ENCODE measurements around the gene LHX2. TPM values are rescaled to one million over a fixed set of nuclear protein-coding genes. Genes with fewer than 3 reads are reported as not detected.

Gene LHX2
- total RNA-seq, 4 donors from 2014 or later = not detected

- no peaks in the 10 kb centered on the region for H3K36me3 ChIP-seq
- H3K4me3 ChIP-seq = peak overlapping the region; percentile 15 to 52 (median 29)
- no peak for TF ChIP-seq POLR2A (IDR thresholded peaks at IDR 0.05)
- no peak for TF ChIP-seq CTCF (IDR thresholded peaks at IDR 0.05)
- no peaks in the 10 kb centered on the region for H3K9me3 ChIP-seq
- H3K4me1 ChIP-seq = peaks cover 4 to 24% (median 6%) of the 10 kb centered on the region in 4 donors
- DNase-seq = no peak
- no peak overlapping the region for H3K27ac ChIP-seq
- H3K27me3 ChIP-seq = peaks cover 0 to 21% of the 10 kb centered on the region in 2 donors
Measured at GRCh38 chr9:124045076-124045829, 33.7 kb downstream of the LHX2 start.

- TF ChIP-seq POLR2A (IDR thresholded peaks at IDR 0.05) (no peak), CTCF (IDR thresholded peaks at IDR 0.05) (no peak)
- Histone ChIP-seq H3K27ac (no peak overlapping the region), H3K36me3 (no peaks in the 10 kb centered on the region), H3K27me3 (peaks cover 0 to 21% of the 10 kb centered on the region in 2 donors), H3K4me3 (peak overlapping the region in 3 of 4 donors; percentile 15 to 52 (median 40)), H3K4me1 (peaks cover 3 to 19% (median 6%) of the 10 kb centered on the region in 4 donors), H3K9me3 (no peaks in the 10 kb centered on the region)
- DNase-seq = no peak
Measured at GRCh38 chr9:124045830-124046177, 34.2 kb downstream of the LHX2 start.

GRCh38 chr9:124046189-124046588 lies 34.6 kb downstream of the LHX2 start:
- no peak for DNase-seq
- peaks cover 0 to 16% (median 4%) of the 10 kb centered on the region in 4 donors for H3K4me1 ChIP-seq
- TF ChIP-seq CTCF (IDR thresholded peaks at IDR 0.05) (no peak), POLR2A (IDR thresholded peaks at IDR 0.05) (no peak)
- no peaks in the 10 kb centered on the region for H3K36me3 ChIP-seq
- H3K9me3 ChIP-seq = no peaks in the 10 kb centered on the region
- no peak overlapping the region for H3K27ac ChIP-seq
- peaks cover 0 to 21% of the 10 kb centered on the region in 2 donors for H3K27me3 ChIP-seq
- no peak overlapping the region for H3K4me3 ChIP-seq

- no peak for DNase-seq
- peaks cover 0 to 14% of the 10 kb centered on the region in 2 donors for H3K27me3 ChIP-seq
- no peak overlapping the region for H3K27ac ChIP-seq
- no peaks in the 10 kb centered on the region for H3K36me3 ChIP-seq
- H3K4me1 ChIP-seq = peaks cover 0 to 12% (median 0%) of the 10 kb centered on the region in 4 donors
- TF ChIP-seq POLR2A (IDR thresholded peaks at IDR 0.05) (no peak), CTCF (IDR thresholded peaks at IDR 0.05) (no peak)
- H3K9me3 ChIP-seq = no peaks in the 10 kb centered on the region
- H3K4me3 ChIP-seq = no peak overlapping the region
Measured at GRCh38 chr9:124047251-124047672, 35.7 kb downstream of the LHX2 start.

- TF ChIP-seq POLR2A (IDR thresholded peaks at IDR 0.05) = no peak
- TF ChIP-seq CTCF (IDR thresholded peaks at IDR 0.05) = no peak
- Histone ChIP-seq H3K4me1 (peaks cover 0 to under 1% (median 0%) of the 10 kb centered on the region in 4 donors), H3K36me3 (no peaks in the 10 kb centered on the region), H3K27me3 (no peaks in the 10 kb centered on the region), H3K4me3 (no peak overlapping the region), H3K27ac (no peak overlapping the region), H3K9me3 (no peaks in the 10 kb centered on the region)
- no peak for DNase-seq
Measured at GRCh38 chr9:124050955-124051354, 39.4 kb downstream of the LHX2 start.
